Skeletal muscle satellite cell (primary cell): ENCODE results near the gene IRF3.
A peak's percentile ranks its signal among the peaks of the same experiment; 100 is the strongest.

ENCODE experiments used
- H3K27me3 ChIP-seq: 2 replicates; pipeline ENCODE4 v1.7.0; 2013; ENCODE audit warnings: low read length; ENCODE audit not compliant: control insufficient read depth, insufficient read depth
- H3K36me3 ChIP-seq: 2 replicates; pipeline ENCODE4 v1.7.0; 2013; ENCODE audit warnings: mild to moderate bottlenecking, control low read depth, low read length; ENCODE audit not compliant: insufficient read depth
- H3K4me1 ChIP-seq: 2 replicates; pipeline ENCODE4 v1.7.0; 2013; ENCODE audit warnings: low read length; ENCODE audit not compliant: control insufficient read depth, insufficient read depth
- H3K4me2 ChIP-seq: 2 replicates; pipeline ENCODE4 v1.7.0; 2013; ENCODE audit warnings: mild to moderate bottlenecking, low read length
- H3K4me3 ChIP-seq: 2 replicates; pipeline ENCODE4 v1.7.0; 2013; ENCODE audit warnings: low read length
- H3K9ac ChIP-seq: 2 replicates; pipeline ENCODE4 v1.7.0; 2013; ENCODE audit warnings: mild to moderate bottlenecking, low read depth, low read length, moderate library complexity
- H3K9me3 ChIP-seq: replicated peaks from 2 replicates; pipeline ENCODE4 v1.7.0; 2013; ENCODE audit warnings: mild to moderate bottlenecking, control low read depth, low read length

The IRF3 gene

GRCh38 chr19:49651029-49651819 lies 14.4 kb downstream of the IRF3 start:
- Histone ChIP-seq H3K4me2 (no peak overlapping the region), H3K4me1 (no peaks in the 10 kb centered on the region), H3K9ac (no peak overlapping the region), H3K9me3 (no peaks in the 10 kb centered on the region), H3K27me3 (no peaks in the 10 kb centered on the region), H3K4me3 (no peak overlapping the region), H3K36me3 (peaks cover 66% of the 10 kb centered on the region)

GRCh38 chr19:49646586-49646985 lies 19.1 kb downstream of the IRF3 start:
- no peaks in the 10 kb centered on the region for H3K27me3 ChIP-seq
- H3K9me3 ChIP-seq: no peaks in the 10 kb centered on the region
- H3K9ac ChIP-seq: no peak overlapping the region
- H3K4me1 ChIP-seq: peaks cover 14% of the 10 kb centered on the region
- no peak overlapping the region for H3K4me2 ChIP-seq
- H3K36me3 ChIP-seq: peaks cover 37% of the 10 kb centered on the region
- no peak overlapping the region for H3K4me3 ChIP-seq

GRCh38 chr19:49645995-49646394 lies 19.7 kb downstream of the IRF3 start:
- H3K4me2 ChIP-seq: no peak overlapping the region
- H3K4me3 ChIP-seq: no peak overlapping the region
- H3K36me3 ChIP-seq: peaks cover 35% of the 10 kb centered on the region
- no peak overlapping the region for H3K9ac ChIP-seq
- peaks cover 20% of the 10 kb centered on the region for H3K4me1 ChIP-seq
- H3K9me3 ChIP-seq: no peaks in the 10 kb centered on the region
- H3K27me3 ChIP-seq: no peaks in the 10 kb centered on the region

GRCh38 chr19:49645592-49645991 lies 20.1 kb downstream of the IRF3 start:
- Histone ChIP-seq H3K4me1 (peaks cover 23% of the 10 kb centered on the region), H3K27me3 (no peaks in the 10 kb centered on the region), H3K9ac (no peak overlapping the region), H3K4me2 (no peak overlapping the region), H3K9me3 (no peaks in the 10 kb centered on the region), H3K36me3 (peaks cover 34% of the 10 kb centered on the region), H3K4me3 (no peak overlapping the region)

- Histone ChIP-seq H3K4me3 (peak overlapping the region; percentile 88), H3K4me2 (peak overlapping the region; percentile 98), H3K9me3 (no peaks in the 10 kb centered on the region), H3K27me3 (no peaks in the 10 kb centered on the region), H3K36me3 (peaks cover 18% of the 10 kb centered on the region), H3K9ac (peak overlapping the region; percentile 99), H3K4me1 (peaks cover 28% of the 10 kb centered on the region)
Measured at GRCh38 chr19:49643466-49643865, 22.2 kb downstream of the IRF3 start.

- peaks cover 35% of the 10 kb centered on the region for H3K4me1 ChIP-seq
Measured at GRCh38 chr19:49642492-49643035, 23.1 kb downstream of the IRF3 start.

GRCh38 chr19:49641688-49642491 lies 23.8 kb downstream of the IRF3 start, which contains the start of gene SCAF1:
SCAF1 (plus strand) TSS chr19:49642209; CDS start chr19:49645027, 2,818 bp downstream.
- peak within 1 kb of the TSS; percentile 98 for H3K4me2 ChIP-seq
- H3K4me3 ChIP-seq: peak within 1 kb of the TSS; percentile 88
- peaks cover 35% of the 10 kb centered on the region for H3K4me1 ChIP-seq
- H3K9me3 ChIP-seq: no peaks in the 10 kb centered on the region
- H3K9ac ChIP-seq: peak within 1 kb of the TSS; percentile 99
- H3K36me3 ChIP-seq: peaks cover 12% of the 10 kb centered on the region
- no peaks in the 10 kb centered on the region for H3K27me3 ChIP-seq

More at GRCh38 chr19:49642492-49643035, 23.1 kb downstream of the IRF3 start:
- H3K36me3 ChIP-seq: peaks cover 18% of the 10 kb centered on the region
- H3K27me3 ChIP-seq: no peaks in the 10 kb centered on the region
- peak overlapping the region; percentile 98 for H3K4me2 ChIP-seq
- H3K9me3 ChIP-seq: no peaks in the 10 kb centered on the region
- peak overlapping the region; percentile 88 for H3K4me3 ChIP-seq
- peak overlapping the region; percentile 99 for H3K9ac ChIP-seq

- no peaks in the 10 kb centered on the region for H3K9me3 ChIP-seq
- peak within 1 kb of the TSS; percentile 99 for H3K9ac ChIP-seq
- peaks cover 44% of the 10 kb centered on the region for H3K4me1 ChIP-seq
- peaks cover 14% of the 10 kb centered on the region for H3K36me3 ChIP-seq
- peak within 1 kb of the TSS; percentile 78 for H3K4me3 ChIP-seq
- no peaks in the 10 kb centered on the region for H3K27me3 ChIP-seq
- H3K4me2 ChIP-seq: peak within 1 kb of the TSS; percentile 97
Measured at GRCh38 chr19:49640113-49640898, 25.4 kb downstream of the IRF3 start, which contains the start of gene RRAS. RRAS (minus strand) TSS chr19:49640143; CDS start chr19:49640098, 45 bp downstream.

- Histone ChIP-seq H3K4me3 (peak overlapping the region; percentile 75), H3K4me2 (peak overlapping the region; percentile 94), H3K9me3 (no peaks in the 10 kb centered on the region), H3K4me1 (peaks cover 44% of the 10 kb centered on the region), H3K36me3 (peaks cover 17% of the 10 kb centered on the region), H3K9ac (peak overlapping the region; percentile 90), H3K27me3 (no peaks in the 10 kb centered on the region)
Measured at GRCh38 chr19:49639401-49640112, 26.1 kb downstream of the IRF3 start.
